ENCODE measurements around the gene ACOT13.
"Not testable (repeated sequence)": the region's sequence is repeated elsewhere in the genome, so short reads cannot be mapped to it uniquely, and the experiment has no call there.

Gene ACOT13

DNA sequence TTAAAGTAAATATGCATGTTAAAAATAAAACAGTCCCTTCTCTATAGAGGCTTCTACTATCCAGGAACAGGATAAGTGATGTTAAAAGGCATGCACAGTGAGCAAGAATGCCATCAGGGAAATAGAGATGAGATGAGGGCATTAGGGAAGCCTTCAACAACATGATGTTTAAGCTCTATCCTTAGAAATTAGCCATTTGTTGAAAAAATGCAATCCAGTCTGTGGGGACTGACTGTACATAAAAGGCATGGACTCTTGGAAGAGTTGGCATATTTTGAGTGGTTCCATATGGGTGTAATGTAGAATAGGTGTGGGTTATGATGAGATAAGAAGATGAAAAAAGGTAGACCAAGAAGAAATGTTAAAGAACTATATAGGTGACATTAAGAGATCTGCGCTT, 26.7 kb upstream of the ACOT13 start:
- no peak overlapping the region for H2AK5ac ChIP-seq (ENCODE audit: low read length, severe bottlenecking)
- no peaks in the 10 kb centered on the region for H3K36me3 ChIP-seq (ENCODE audit: control insufficient read depth in 1 of 2, insufficient read depth in 2 of 2, low read depth in 1 of 2, low read length in 2 of 2)
- H3K23ac ChIP-seq (ENCODE audit: low read length in 2 of 2), result no peak overlapping the region
- H2AFZ ChIP-seq (ENCODE audit: low read depth, low read length), result no peak overlapping the region
- WGBS, result 100% methylated on average over 1 of the region's 1 CpG
- H3K18ac ChIP-seq (ENCODE audit: low read depth in 1 of 2, low read length in 2 of 2), result no peak overlapping the region
- H2BK120ac ChIP-seq (ENCODE audit: low read depth, low read length), result no peak overlapping the region
- no peaks in the 10 kb centered on the region for H3K4me1 ChIP-seq (ENCODE audit: control insufficient read depth, insufficient read depth, low read depth, low read length)
- H3K9ac ChIP-seq (ENCODE audit: low read length), result no peak overlapping the region
- no peak overlapping the region for H2BK5ac ChIP-seq (ENCODE audit: low read depth, low read length, poor library complexity, severe bottlenecking)
- no peak overlapping the region for H2BK12ac ChIP-seq (ENCODE audit: low read length in 2 of 2)
- no peak overlapping the region for H3K4me3 ChIP-seq (ENCODE audit: insufficient read depth in 1 of 2, low read depth in 1 of 2, low read length in 2 of 2)
- H3K9me3 ChIP-seq (ENCODE audit: control insufficient read depth, low read length), result peaks cover 4% of the 10 kb centered on the region
- no peak overlapping the region for H3K27ac ChIP-seq (ENCODE audit: low read length, poor library complexity, severe bottlenecking)
- no peak overlapping the region for H4K8ac ChIP-seq (ENCODE audit: low read length)
- no peak overlapping the region for H2BK15ac ChIP-seq (ENCODE audit: low read depth, poor library complexity, severe bottlenecking)
- no peaks in the 10 kb centered on the region for H3K79me1 ChIP-seq (replicated peaks; ENCODE audit: low read length, poor library complexity, severe bottlenecking)
- no peak overlapping the region for H3K4ac ChIP-seq (ENCODE audit: low read depth in 1 of 2, low read length in 2 of 2)
- no peak overlapping the region for H4K91ac ChIP-seq (ENCODE audit: low read length)
- peaks cover 0 to 4% of the 10 kb centered on the region in 2 experiments for H3K27me3 ChIP-seq (ENCODE audit: control insufficient read depth in 1 of 2, insufficient read depth in 1 of 2, low read length in 2 of 2)
- no peak overlapping the region for H3K14ac ChIP-seq (ENCODE audit: low read length in 2 of 2)
- DNase-seq, result no peak
- H3K4me2 ChIP-seq (ENCODE audit: low read length, poor library complexity, severe bottlenecking), result no peak overlapping the region

GRCh38 chr6:24640631-24641030, 26.2 kb upstream of the ACOT13 start:
- H2AK5ac ChIP-seq (ENCODE audit: low read length, severe bottlenecking); H3K9ac ChIP-seq (ENCODE audit: low read length); H3K23ac ChIP-seq (ENCODE audit: low read length in 2 of 2); H3K79me1 ChIP-seq (replicated peaks; ENCODE audit: low read length, poor library complexity, severe bottlenecking); H3K4me1 ChIP-seq (ENCODE audit: control insufficient read depth, insufficient read depth, low read depth, low read length); H2BK120ac ChIP-seq (ENCODE audit: low read depth, low read length); H3K4me2 ChIP-seq (ENCODE audit: low read length, poor library complexity, severe bottlenecking); H3K9me3 ChIP-seq (ENCODE audit: control insufficient read depth, low read length); H3K27ac ChIP-seq (ENCODE audit: low read length, poor library complexity, severe bottlenecking); H2BK15ac ChIP-seq (ENCODE audit: low read depth, poor library complexity, severe bottlenecking); H2BK12ac ChIP-seq (ENCODE audit: low read length in 2 of 2); H2BK5ac ChIP-seq (ENCODE audit: low read depth, low read length, poor library complexity, severe bottlenecking); H3K14ac ChIP-seq (ENCODE audit: low read length in 2 of 2); H4K8ac ChIP-seq (ENCODE audit: low read length); H3K4me3 ChIP-seq (ENCODE audit: insufficient read depth in 1 of 2, low read depth in 1 of 2, low read length in 2 of 2); H3K36me3 ChIP-seq (ENCODE audit: control insufficient read depth in 1 of 2, insufficient read depth in 2 of 2, low read depth in 1 of 2, low read length in 2 of 2); H3K4ac ChIP-seq (ENCODE audit: low read depth in 1 of 2, low read length in 2 of 2); H2AFZ ChIP-seq (ENCODE audit: low read depth, low read length); H3K27me3 ChIP-seq (ENCODE audit: control insufficient read depth in 1 of 2, insufficient read depth in 1 of 2, low read length in 2 of 2); DNase-seq; H4K91ac ChIP-seq (ENCODE audit: low read length); H3K18ac ChIP-seq (ENCODE audit: low read depth in 1 of 2, low read length in 2 of 2): not testable (repeated sequence)
- 91% methylated on average over 5 of the region's 5 CpGs for WGBS

DNA sequence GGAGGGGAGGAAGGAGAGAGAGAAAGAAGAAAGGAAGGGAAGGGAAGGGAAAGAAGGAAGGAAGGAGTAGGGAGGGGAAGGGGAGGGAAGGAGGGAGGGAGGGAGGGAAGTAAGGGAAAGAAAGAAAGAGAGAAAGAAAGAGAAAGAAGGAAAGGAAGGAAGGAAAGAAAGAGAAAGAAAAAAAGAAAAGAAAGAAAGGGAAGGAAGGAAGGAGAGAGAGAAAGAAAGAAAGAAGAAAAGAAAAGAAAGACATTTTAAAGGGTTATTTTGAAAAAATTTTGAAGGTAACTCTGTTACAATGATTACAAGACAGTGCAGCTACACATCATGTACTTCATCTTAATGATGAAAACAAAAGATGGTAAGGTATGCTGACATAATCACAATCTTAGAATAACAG, 24.8 kb upstream of the ACOT13 start:
- H3K27me3 ChIP-seq (ENCODE audit: control insufficient read depth in 1 of 2, insufficient read depth in 1 of 2, low read length in 2 of 2), result peaks cover 0 to 4% of the 10 kb centered on the region in 2 experiments

DNA sequence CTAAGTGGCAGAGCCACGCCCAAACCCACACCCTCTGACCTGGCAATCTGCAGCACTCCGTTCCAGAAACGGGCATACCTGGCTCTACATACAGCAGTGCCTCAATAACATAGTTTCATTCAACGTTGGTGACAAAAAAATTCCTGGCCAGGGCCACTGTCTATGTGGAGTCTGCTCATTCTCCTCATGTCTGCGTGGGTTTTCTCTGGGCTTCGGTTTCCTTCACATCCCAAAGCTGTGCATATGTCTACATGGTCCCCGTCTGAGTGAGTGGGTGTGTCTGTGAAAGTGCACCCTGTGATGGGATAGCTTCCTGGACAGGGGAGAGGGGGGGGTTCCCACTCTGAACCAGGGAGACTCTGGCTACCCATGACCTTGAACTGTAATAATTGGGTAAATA, 23.0 kb upstream of the ACOT13 start:
- no peaks in the 10 kb centered on the region for H3K36me3 ChIP-seq (ENCODE audit: control insufficient read depth in 1 of 2, insufficient read depth in 2 of 2, low read depth in 1 of 2, low read length in 2 of 2)
- H2AK5ac ChIP-seq (ENCODE audit: low read length, severe bottlenecking), result no peak overlapping the region
- 71% methylated on average over 7 of the region's 7 CpGs for WGBS
- no peak overlapping the region for H2BK120ac ChIP-seq (ENCODE audit: low read depth, low read length)
- no peak overlapping the region for H4K91ac ChIP-seq (ENCODE audit: low read length)
- no peak overlapping the region for H3K4me2 ChIP-seq (ENCODE audit: low read length, poor library complexity, severe bottlenecking)
- H3K9ac ChIP-seq (ENCODE audit: low read length), result no peak overlapping the region
- H2BK15ac ChIP-seq (ENCODE audit: low read depth, poor library complexity, severe bottlenecking), result no peak overlapping the region
- H3K4me1 ChIP-seq (ENCODE audit: control insufficient read depth, insufficient read depth, low read depth, low read length), result peaks cover 9% of the 10 kb centered on the region
- H2BK12ac ChIP-seq (ENCODE audit: low read length in 2 of 2), result no peak overlapping the region
- no peak overlapping the region for H3K4ac ChIP-seq (ENCODE audit: low read depth in 1 of 2, low read length in 2 of 2)
- no peak overlapping the region for H3K23ac ChIP-seq (ENCODE audit: low read length in 2 of 2)
- no peak overlapping the region for H3K14ac ChIP-seq (ENCODE audit: low read length in 2 of 2)
- no peak overlapping the region for H2AFZ ChIP-seq (ENCODE audit: low read depth, low read length)
- H3K27ac ChIP-seq (ENCODE audit: low read length, poor library complexity, severe bottlenecking), result no peak overlapping the region
- no peaks in the 10 kb centered on the region for H3K9me3 ChIP-seq (ENCODE audit: control insufficient read depth, low read length)
- no peak overlapping the region for H3K18ac ChIP-seq (ENCODE audit: low read depth in 1 of 2, low read length in 2 of 2)
- no peak for DNase-seq
- no peak overlapping the region for H2BK5ac ChIP-seq (ENCODE audit: low read depth, low read length, poor library complexity, severe bottlenecking)
- peaks cover 0 to 4% of the 10 kb centered on the region in 2 experiments for H3K27me3 ChIP-seq (ENCODE audit: control insufficient read depth in 1 of 2, insufficient read depth in 1 of 2, low read length in 2 of 2)
- H3K4me3 ChIP-seq (ENCODE audit: insufficient read depth in 1 of 2, low read depth in 1 of 2, low read length in 2 of 2), result no peak overlapping the region
- H3K79me1 ChIP-seq (replicated peaks; ENCODE audit: low read length, poor library complexity, severe bottlenecking), result no peaks in the 10 kb centered on the region
- no peak overlapping the region for H4K8ac ChIP-seq (ENCODE audit: low read length)

More for the DNA sequence above, 24.8 kb upstream of the ACOT13 start:
- Histone ChIP-seq H4K91ac (ENCODE audit: low read length) (no peak overlapping the region), H3K9ac (ENCODE audit: low read length) (no peak overlapping the region), H3K27ac (ENCODE audit: low read length, poor library complexity, severe bottlenecking) (no peak overlapping the region), H2AK5ac (ENCODE audit: low read length, severe bottlenecking) (no peak overlapping the region), H3K36me3 (ENCODE audit: control insufficient read depth in 1 of 2, insufficient read depth in 2 of 2, low read depth in 1 of 2, low read length in 2 of 2) (no peaks in the 10 kb centered on the region), H2BK15ac (ENCODE audit: low read depth, poor library complexity, severe bottlenecking) (no peak overlapping the region), H2BK5ac (ENCODE audit: low read depth, low read length, poor library complexity, severe bottlenecking) (no peak overlapping the region), H3K79me1 (replicated peaks; ENCODE audit: low read length, poor library complexity, severe bottlenecking) (no peaks in the 10 kb centered on the region), H3K4ac (ENCODE audit: low read depth in 1 of 2, low read length in 2 of 2) (no peak overlapping the region), H3K18ac (ENCODE audit: low read depth in 1 of 2, low read length in 2 of 2) (no peak overlapping the region), H3K9me3 (ENCODE audit: control insufficient read depth, low read length) (no peaks in the 10 kb centered on the region), H2AFZ (ENCODE audit: low read depth, low read length) (no peak overlapping the region), H3K4me1 (ENCODE audit: control insufficient read depth, insufficient read depth, low read depth, low read length) (peaks cover 9% of the 10 kb centered on the region), H3K23ac (ENCODE audit: low read length in 2 of 2) (no peak overlapping the region), H3K4me2 (ENCODE audit: low read length, poor library complexity, severe bottlenecking) (no peak overlapping the region), H2BK120ac (ENCODE audit: low read depth, low read length) (no peak overlapping the region), H3K14ac (ENCODE audit: low read length in 2 of 2) (no peak overlapping the region), H2BK12ac (ENCODE audit: low read length in 2 of 2) (no peak overlapping the region), H3K4me3 (ENCODE audit: insufficient read depth in 1 of 2, low read depth in 1 of 2, low read length in 2 of 2) (no peak overlapping the region), H4K8ac (ENCODE audit: low read length) (no peak overlapping the region)
- DNase-seq, result no peak

Measured in mesenchymal stem cell (in vitro differentiated cells and primary cell).